Measurements from ENCODE around the gene LOXL3.

The LOXL3 gene

GRCh38 chr2:74513605-74514367, 40.0 kb downstream of the LOXL3 start:
- Mint-ChIP-seq H3K4me3 (peak overlapping the region; percentile 35), H3K4me1 (ENCODE audit: low read depth) (peaks cover 16% of the 10 kb centered on the region), H3K27ac (no peak overlapping the region), H3K27me3 (peaks cover 40% of the 10 kb centered on the region), H3K9me3 (ENCODE audit: low read depth) (no peaks in the 10 kb centered on the region), H3K36me3 (no peaks in the 10 kb centered on the region)

GRCh38 chr2:74512744-74513604, 40.8 kb downstream of the LOXL3 start:
- Mint-ChIP-seq H3K27me3 (peaks cover 33% of the 10 kb centered on the region), H3K4me3 (peak overlapping the region; percentile 35), H3K27ac (no peak overlapping the region), H3K36me3 (no peaks in the 10 kb centered on the region), H3K4me1 (ENCODE audit: low read depth) (peaks cover 24% of the 10 kb centered on the region), H3K9me3 (ENCODE audit: low read depth) (no peaks in the 10 kb centered on the region)

GRCh38 chr2:74511104-74511989, 42.4 kb downstream of the LOXL3 start:
- H3K4me1 Mint-ChIP-seq (ENCODE audit: low read depth) = peaks cover 32% of the 10 kb centered on the region
- no peak overlapping the region for H3K4me3 Mint-ChIP-seq
- no peak overlapping the region for H3K27ac Mint-ChIP-seq
- peaks cover 22% of the 10 kb centered on the region for H3K27me3 Mint-ChIP-seq
- H3K9me3 Mint-ChIP-seq (ENCODE audit: low read depth) = no peaks in the 10 kb centered on the region
- peaks cover 5% of the 10 kb centered on the region for H3K36me3 Mint-ChIP-seq

GRCh38 chr2:74510272-74510671, 43.5 kb downstream of the LOXL3 start:
- H3K4me1 Mint-ChIP-seq (ENCODE audit: low read depth) = peaks cover 32% of the 10 kb centered on the region
- H3K27me3 Mint-ChIP-seq = peaks cover 23% of the 10 kb centered on the region
- peaks cover 5% of the 10 kb centered on the region for H3K36me3 Mint-ChIP-seq
- no peaks in the 10 kb centered on the region for H3K9me3 Mint-ChIP-seq (ENCODE audit: low read depth)
- H3K4me3 Mint-ChIP-seq = no peak overlapping the region
- H3K27ac Mint-ChIP-seq = no peak overlapping the region

- Mint-ChIP-seq H3K27ac (peak overlapping the region; percentile 100), H3K4me1 (ENCODE audit: low read depth) (peaks cover 43% of the 10 kb centered on the region), H3K27me3 (peaks cover 26% of the 10 kb centered on the region)
Observed at GRCh38 chr2:74507926-74508520, 45.7 kb downstream of the LOXL3 start.

GRCh38 chr2:74507145-74507925, 46.4 kb downstream of the LOXL3 start, which contains the start of gene PCGF1:
TSS of gene PCGF1 (minus strand) at chr2:74507695. CDS start at chr2:74507668, 27 bp downstream.
- no peaks in the 10 kb centered on the region for H3K9me3 Mint-ChIP-seq (ENCODE audit: low read depth)
- H3K36me3 Mint-ChIP-seq = peaks cover 16% of the 10 kb centered on the region
- H3K27ac Mint-ChIP-seq = peak within 1 kb of the TSS; percentile 100
- peaks cover 23% of the 10 kb centered on the region for H3K27me3 Mint-ChIP-seq
- H3K4me3 Mint-ChIP-seq = peak within 1 kb of the TSS; percentile 100
- H3K4me1 Mint-ChIP-seq (ENCODE audit: low read depth) = peaks cover 47% of the 10 kb centered on the region

More at GRCh38 chr2:74507926-74508520, 45.7 kb downstream of the LOXL3 start:
- peak overlapping the region; percentile 100 for H3K4me3 Mint-ChIP-seq
- H3K9me3 Mint-ChIP-seq (ENCODE audit: low read depth) = no peaks in the 10 kb centered on the region
- H3K36me3 Mint-ChIP-seq = peaks cover 16% of the 10 kb centered on the region

- Mint-ChIP-seq H3K27ac (no peak overlapping the region), H3K36me3 (peaks cover 18% of the 10 kb centered on the region), H3K4me3 (peak overlapping the region; percentile 27), H3K27me3 (peaks cover 25% of the 10 kb centered on the region), H3K4me1 (ENCODE audit: low read depth) (peaks cover 54% of the 10 kb centered on the region), H3K9me3 (ENCODE audit: low read depth) (no peaks in the 10 kb centered on the region)
Observed at GRCh38 chr2:74505448-74506246, 48.1 kb downstream of the LOXL3 start.

- peaks cover 54% of the 10 kb centered on the region for H3K4me1 Mint-ChIP-seq (ENCODE audit: low read depth)
- peaks cover 18% of the 10 kb centered on the region for H3K36me3 Mint-ChIP-seq
- H3K4me3 Mint-ChIP-seq = peak overlapping the region; percentile 70
- H3K27ac Mint-ChIP-seq = no peak overlapping the region
- H3K9me3 Mint-ChIP-seq (ENCODE audit: low read depth) = no peaks in the 10 kb centered on the region
- H3K27me3 Mint-ChIP-seq = peaks cover 22% of the 10 kb centered on the region
Observed at GRCh38 chr2:74504591-74504990, 49.2 kb downstream of the LOXL3 start.

- H3K4me1 Mint-ChIP-seq (ENCODE audit: low read depth) = peaks cover 58% of the 10 kb centered on the region
- H3K27me3 Mint-ChIP-seq = peaks cover 26% of the 10 kb centered on the region
- no peaks in the 10 kb centered on the region for H3K9me3 Mint-ChIP-seq (ENCODE audit: low read depth)
- H3K4me3 Mint-ChIP-seq = peak overlapping the region; percentile 71
- no peak overlapping the region for H3K27ac Mint-ChIP-seq
- H3K36me3 Mint-ChIP-seq = peaks cover 18% of the 10 kb centered on the region
Observed at GRCh38 chr2:74503506-74504475, 50.0 kb downstream of the LOXL3 start.

GRCh38 chr2:74502720-74503505, 50.8 kb downstream of the LOXL3 start:
- Mint-ChIP-seq H3K27me3 (peaks cover 26% of the 10 kb centered on the region), H3K4me3 (peak overlapping the region; percentile 71), H3K27ac (no peak overlapping the region)

GRCh38 chr2:74502147-74502719, 51.5 kb downstream of the LOXL3 start:
- Mint-ChIP-seq H3K9me3 (ENCODE audit: low read depth) (no peaks in the 10 kb centered on the region), H3K27me3 (peaks cover 26% of the 10 kb centered on the region), H3K4me3 (peak overlapping the region; percentile 71), H3K4me1 (ENCODE audit: low read depth) (peaks cover 52% of the 10 kb centered on the region), H3K36me3 (peaks cover 18% of the 10 kb centered on the region), H3K27ac (no peak overlapping the region)

More at GRCh38 chr2:74502720-74503505, 50.8 kb downstream of the LOXL3 start:
- no peaks in the 10 kb centered on the region for H3K9me3 Mint-ChIP-seq (ENCODE audit: low read depth)
- H3K36me3 Mint-ChIP-seq = peaks cover 18% of the 10 kb centered on the region
- peaks cover 56% of the 10 kb centered on the region for H3K4me1 Mint-ChIP-seq (ENCODE audit: low read depth)
